DND-41 (cell line): Measurements from ENCODE around the gene TNNC2.

Experiments used
- ATAC-seq: fragments of 200-7000 bp; cut with Tn5 transposase; 3 replicates; pipeline ENCODE4 v1.9.1; 2021; ENCODE audit warnings: low read depth; ENCODE audit not compliant: insufficient read depth
- DNase-seq: peaks from one replicate; pipeline ENCODE4 v3.0.0-alpha.2; 2020
- H2AFZ ChIP-seq: 2 replicates; pipeline ENCODE4 v1.6.0; 2012; ENCODE audit warnings: low read depth, low read length
- H3K27ac ChIP-seq: 2 replicates; pipeline ENCODE4 v1.5.1; 2012; ENCODE audit warnings: low read length, inconsistent platforms
- H3K27me3 ChIP-seq: fragments of 200-600 bp; sonication (generic); 2 replicates; pipeline ENCODE4 v1.6.0; 2012; ENCODE audit warnings: low read length, mild to moderate bottlenecking, inconsistent platforms; ENCODE audit not compliant: insufficient read depth, poor library complexity
- H3K36me3 ChIP-seq: 2 replicates; pipeline ENCODE4 v1.5.1; 2012; ENCODE audit warnings: low read length, inconsistent platforms; ENCODE audit not compliant: insufficient read depth
- H3K4me1 ChIP-seq: 2 replicates; pipeline ENCODE4 v1.5.1; 2012; ENCODE audit warnings: mild to moderate bottlenecking, low read length; ENCODE audit not compliant: insufficient read depth
- H3K4me2 ChIP-seq: 2 replicates; pipeline ENCODE4 v1.6.0; 2012; ENCODE audit warnings: mild to moderate bottlenecking, moderate library complexity, low read length, inconsistent platforms; ENCODE audit not compliant: insufficient read depth
- H3K4me3 ChIP-seq, 2 experiments: fragments of 200-600 bp in 1 of 2; shearing (Covaris generic) in 1 of 2; 2 replicates each; pipeline ENCODE4 v1.5.1; 2012 to 2016; ENCODE audit warnings: inconsistent platforms in 2 of 2, low read length in 2 of 2, mild to moderate bottlenecking in 2 of 2, low read depth in 1 of 2, moderate library complexity in 1 of 2
- H3K79me2 ChIP-seq: 2 replicates; pipeline ENCODE4 v1.6.0; 2012; ENCODE audit warnings: low read length, inconsistent platforms; ENCODE audit not compliant: insufficient read depth
- H3K9ac ChIP-seq: 2 replicates; pipeline ENCODE4 v1.6.0; 2012; ENCODE audit warnings: low read depth, mild to moderate bottlenecking, inconsistent platforms, low read length, moderate library complexity
- H3K9me3 ChIP-seq: 2 replicates; pipeline ENCODE4 v1.5.1; 2012; ENCODE audit warnings: low read length, moderate library complexity, mild to moderate bottlenecking, inconsistent platforms; ENCODE audit not compliant: insufficient read depth, severe bottlenecking
- H4K20me1 ChIP-seq: 2 replicates; pipeline ENCODE4 v1.6.0; 2012; ENCODE audit warnings: low read length; ENCODE audit not compliant: insufficient read depth
- EZH2 ChIP-seq: IDR thresholded peaks from 3 replicates; pipeline ENCODE4 v1.6.1; 2012; ENCODE audit warnings: borderline replicate concordance, low read depth, mild to moderate bottlenecking, moderate library complexity, low read length, inconsistent platforms; ENCODE audit not compliant: severe bottlenecking
- TF ChIP-seq, protein P1 (sequence below): IDR thresholded peaks from 2 replicates; pipeline ENCODE4 v1.5.1; 2012; ENCODE audit warnings: borderline replicate concordance, low read length, moderate library complexity, mild to moderate bottlenecking; ENCODE audit not compliant: poor library complexity, severe bottlenecking; ENCODE audit errors: extremely low read depth

Gene TNNC2

DNA sequence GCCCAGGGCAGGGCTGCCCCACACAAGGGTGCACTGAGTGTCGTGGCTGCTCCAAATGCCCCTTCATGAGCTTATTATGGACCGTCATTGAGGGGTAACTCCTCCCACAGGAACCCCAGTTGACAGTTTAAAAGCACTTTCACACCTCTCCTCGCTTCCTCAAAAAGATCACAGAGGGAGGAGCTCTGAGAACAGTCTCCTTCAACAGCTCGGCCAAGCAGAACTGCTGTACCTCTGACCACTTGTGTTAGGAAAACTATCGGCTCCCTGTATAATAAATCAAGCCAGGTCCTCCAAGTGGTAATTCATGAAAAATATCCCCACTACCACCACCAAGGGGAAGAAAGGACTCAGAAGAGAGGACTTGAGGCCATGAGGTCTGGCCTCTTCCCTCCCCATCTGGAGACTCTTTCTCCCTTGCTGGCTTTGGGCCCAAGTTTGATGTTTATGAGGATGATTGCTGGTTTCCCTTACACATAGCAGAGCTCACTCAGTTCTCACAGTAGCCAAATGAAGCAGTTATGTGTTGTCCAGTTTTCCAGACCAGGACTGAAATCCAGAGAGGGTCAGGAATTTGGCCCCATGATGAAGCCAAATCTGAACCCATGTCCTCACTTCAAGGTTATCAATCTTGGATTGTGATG is 15.2 kb upstream of the TNNC2 start:
- H3K9me3 ChIP-seq, result no peaks in the 10 kb centered on the region

DNA sequence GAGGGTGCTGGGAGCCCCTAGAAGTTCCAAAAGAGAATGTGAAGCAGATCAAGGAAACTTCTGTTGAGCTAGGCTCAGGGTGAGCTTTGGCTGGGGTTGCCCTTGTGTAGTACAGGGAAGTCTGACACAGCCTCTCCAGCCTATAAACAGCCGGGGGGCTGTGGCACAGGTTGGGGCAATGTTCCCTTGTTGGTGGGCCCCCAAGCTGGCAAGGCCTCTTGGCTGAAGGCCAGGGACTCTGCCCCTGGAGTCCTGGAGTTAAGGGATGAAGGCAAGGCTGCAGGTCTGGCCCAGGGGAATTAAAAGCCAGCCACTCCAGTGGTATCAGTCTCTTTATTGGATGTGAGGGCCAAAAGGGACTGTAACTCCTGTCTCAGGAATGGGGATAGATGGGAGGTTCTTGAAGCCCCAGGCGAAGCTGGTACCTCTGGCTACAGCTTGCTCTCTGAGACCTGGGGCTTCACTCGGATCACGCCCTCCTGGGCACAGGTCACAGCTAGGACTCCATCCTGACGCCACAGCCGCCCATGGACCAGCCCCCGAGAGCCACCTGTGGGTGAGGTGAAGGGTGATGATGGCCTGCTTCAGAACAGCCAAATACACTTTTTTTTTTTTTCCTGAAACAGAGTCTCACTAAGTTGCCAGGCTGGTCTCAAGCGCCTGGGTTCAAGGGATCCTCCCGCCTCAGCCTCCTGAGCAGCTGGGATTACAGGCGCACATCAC is 14.5 kb upstream of the TNNC2 start:
- Histone ChIP-seq H2AFZ (no peak overlapping the region), H3K4me2 (no peak overlapping the region), H3K27ac (no peak overlapping the region), H3K9ac (no peak overlapping the region), H3K27me3 (no peaks in the 10 kb centered on the region), H3K36me3 (peaks cover 60% of the 10 kb centered on the region), H3K9me3 (no peaks in the 10 kb centered on the region), H3K4me3 (no peak overlapping the region), H3K79me2 (no peaks in the 10 kb centered on the region), H4K20me1 (0 out of 2 replicates have a peak, but pooled peaks cover 2% of the 10 kb centered on the region), H3K4me1 (no peaks in the 10 kb centered on the region)
- no peak for DNase-seq
- TF ChIP-seq, protein P1, sequence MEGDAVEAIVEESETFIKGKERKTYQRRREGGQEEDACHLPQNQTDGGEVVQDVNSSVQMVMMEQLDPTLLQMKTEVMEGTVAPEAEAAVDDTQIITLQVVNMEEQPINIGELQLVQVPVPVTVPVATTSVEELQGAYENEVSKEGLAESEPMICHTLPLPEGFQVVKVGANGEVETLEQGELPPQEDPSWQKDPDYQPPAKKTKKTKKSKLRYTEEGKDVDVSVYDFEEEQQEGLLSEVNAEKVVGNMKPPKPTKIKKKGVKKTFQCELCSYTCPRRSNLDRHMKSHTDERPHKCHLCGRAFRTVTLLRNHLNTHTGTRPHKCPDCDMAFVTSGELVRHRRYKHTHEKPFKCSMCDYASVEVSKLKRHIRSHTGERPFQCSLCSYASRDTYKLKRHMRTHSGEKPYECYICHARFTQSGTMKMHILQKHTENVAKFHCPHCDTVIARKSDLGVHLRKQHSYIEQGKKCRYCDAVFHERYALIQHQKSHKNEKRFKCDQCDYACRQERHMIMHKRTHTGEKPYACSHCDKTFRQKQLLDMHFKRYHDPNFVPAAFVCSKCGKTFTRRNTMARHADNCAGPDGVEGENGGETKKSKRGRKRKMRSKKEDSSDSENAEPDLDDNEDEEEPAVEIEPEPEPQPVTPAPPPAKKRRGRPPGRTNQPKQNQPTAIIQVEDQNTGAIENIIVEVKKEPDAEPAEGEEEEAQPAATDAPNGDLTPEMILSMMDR, result no peak
- TF ChIP-seq EZH2, result no peak
- ATAC-seq, result no peak

More for the DNA sequence above, 15.2 kb upstream of the TNNC2 start:
- ATAC-seq (no peak), DNase-seq (no peak)
- TF ChIP-seq EZH2, result no peak
- TF ChIP-seq, protein P1, result no peak
- Histone ChIP-seq H3K4me3 (no peak overlapping the region), H4K20me1 (0 out of 2 replicates have a peak, but pooled peaks cover 2% of the 10 kb centered on the region), H2AFZ (no peak overlapping the region), H3K4me1 (no peaks in the 10 kb centered on the region), H3K27ac (no peak overlapping the region), H3K4me2 (no peak overlapping the region), H3K79me2 (no peaks in the 10 kb centered on the region), H3K27me3 (no peaks in the 10 kb centered on the region), H3K36me3 (peaks cover 64% of the 10 kb centered on the region), H3K9ac (no peak overlapping the region)

DNA sequence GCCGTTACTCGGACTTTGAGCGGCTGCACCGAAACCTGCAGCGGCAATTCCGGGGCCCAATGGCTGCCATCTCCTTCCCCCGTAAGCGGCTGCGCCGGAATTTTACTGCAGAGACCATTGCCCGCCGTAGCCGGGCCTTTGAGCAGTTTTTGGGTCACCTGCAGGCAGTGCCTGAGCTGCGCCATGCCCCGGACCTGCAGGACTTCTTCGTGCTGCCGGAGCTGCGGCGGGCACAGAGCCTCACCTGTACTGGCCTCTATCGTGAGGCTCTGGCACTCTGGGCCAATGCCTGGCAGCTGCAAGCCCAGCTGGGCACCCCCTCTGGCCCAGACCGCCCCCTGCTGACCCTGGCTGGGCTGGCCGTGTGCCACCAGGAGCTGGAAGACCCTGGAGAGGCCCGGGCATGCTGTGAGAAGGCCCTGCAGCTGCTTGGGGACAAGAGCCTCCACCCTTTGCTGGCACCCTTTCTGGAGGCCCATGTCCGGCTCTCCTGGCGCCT is 13.6 kb upstream of the TNNC2 start:
- H2AFZ ChIP-seq, result no peak overlapping the region
- H3K9me3 ChIP-seq, result no peaks in the 10 kb centered on the region
- ATAC-seq, result no peak
- H3K4me3 ChIP-seq, result no peak overlapping the region
- TF ChIP-seq EZH2, result no peak
- TF ChIP-seq, protein P1, result no peak
- H3K4me2 ChIP-seq, result no peak overlapping the region
- no peak overlapping the region for H3K27ac ChIP-seq
- no peaks in the 10 kb centered on the region for H3K27me3 ChIP-seq
- 0 out of 2 replicates have a peak, but pooled peaks cover 2% of the 10 kb centered on the region for H4K20me1 ChIP-seq
- H3K4me1 ChIP-seq, result no peaks in the 10 kb centered on the region
- no peaks in the 10 kb centered on the region for H3K79me2 ChIP-seq
- no peak for DNase-seq
- no peak overlapping the region for H3K9ac ChIP-seq
- peaks cover 53% of the 10 kb centered on the region for H3K36me3 ChIP-seq
